HFF-Myc (cell line): Measurements from ENCODE around the gene PDZD7.

ENCODE experiments used
- DNase-seq: peaks from one replicate; pipeline ENCODE4 v3.0.0-alpha.2; 2011; ENCODE audit warnings: low read depth; ENCODE audit errors: extremely low read depth
- H3K4me3 ChIP-seq: replicated peaks from 2 replicates; pipeline ENCODE4 v1.5.1; 2011; ENCODE audit warnings: low read depth, mild to moderate bottlenecking, control low read depth, low read length
- TF ChIP-seq, protein P1 (sequence below): IDR thresholded peaks from 2 replicates; pipeline ENCODE4 v1.5.1; 2012; ENCODE audit warnings: mild to moderate bottlenecking, low read depth, low read length, control low read depth; ENCODE audit errors: missing control alignments

Gene PDZD7

DNA sequence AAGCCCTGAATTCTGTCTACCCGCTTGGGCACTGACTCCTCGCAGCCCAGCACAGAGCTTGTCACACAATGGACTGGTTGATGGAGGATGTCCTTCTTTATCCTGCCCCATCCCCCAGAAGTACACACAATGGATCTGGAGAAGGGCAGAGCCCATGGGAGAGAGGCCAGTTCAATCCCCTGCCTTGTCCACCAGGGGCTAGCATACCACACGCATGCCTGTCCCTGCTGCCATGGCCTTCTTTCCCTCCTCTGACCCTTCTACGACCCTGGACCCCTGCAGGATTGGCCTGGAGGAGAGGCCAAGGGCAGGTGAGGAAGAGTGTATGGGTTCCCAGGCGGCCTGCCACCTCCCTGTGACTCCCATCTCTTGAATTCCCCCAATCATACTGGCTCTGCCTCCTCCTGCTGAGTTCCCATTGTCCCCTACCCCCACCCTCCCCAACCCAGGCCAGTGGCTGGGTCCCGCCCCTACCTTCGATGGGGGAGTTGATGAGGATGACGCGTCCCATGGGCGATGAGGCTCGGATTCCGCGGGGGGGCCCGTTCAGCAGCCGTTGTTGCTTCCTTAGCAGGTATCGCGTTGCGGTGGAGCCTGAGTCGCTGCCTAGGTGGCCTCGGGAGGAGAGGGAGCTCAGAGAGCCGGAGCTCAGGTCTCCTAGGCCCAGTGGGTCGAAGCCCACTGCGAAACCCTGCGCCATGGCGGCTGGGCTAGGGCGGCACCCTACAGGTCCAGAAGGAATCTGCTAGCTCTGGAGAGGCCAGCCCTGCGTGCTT lies 1.2 kb downstream of the PDZD7 start:
- DNase-seq = no peak
- TF ChIP-seq, protein P1, sequence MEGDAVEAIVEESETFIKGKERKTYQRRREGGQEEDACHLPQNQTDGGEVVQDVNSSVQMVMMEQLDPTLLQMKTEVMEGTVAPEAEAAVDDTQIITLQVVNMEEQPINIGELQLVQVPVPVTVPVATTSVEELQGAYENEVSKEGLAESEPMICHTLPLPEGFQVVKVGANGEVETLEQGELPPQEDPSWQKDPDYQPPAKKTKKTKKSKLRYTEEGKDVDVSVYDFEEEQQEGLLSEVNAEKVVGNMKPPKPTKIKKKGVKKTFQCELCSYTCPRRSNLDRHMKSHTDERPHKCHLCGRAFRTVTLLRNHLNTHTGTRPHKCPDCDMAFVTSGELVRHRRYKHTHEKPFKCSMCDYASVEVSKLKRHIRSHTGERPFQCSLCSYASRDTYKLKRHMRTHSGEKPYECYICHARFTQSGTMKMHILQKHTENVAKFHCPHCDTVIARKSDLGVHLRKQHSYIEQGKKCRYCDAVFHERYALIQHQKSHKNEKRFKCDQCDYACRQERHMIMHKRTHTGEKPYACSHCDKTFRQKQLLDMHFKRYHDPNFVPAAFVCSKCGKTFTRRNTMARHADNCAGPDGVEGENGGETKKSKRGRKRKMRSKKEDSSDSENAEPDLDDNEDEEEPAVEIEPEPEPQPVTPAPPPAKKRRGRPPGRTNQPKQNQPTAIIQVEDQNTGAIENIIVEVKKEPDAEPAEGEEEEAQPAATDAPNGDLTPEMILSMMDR = peak; percentile 18
- no peak overlapping the region for H3K4me3 ChIP-seq

DNA sequence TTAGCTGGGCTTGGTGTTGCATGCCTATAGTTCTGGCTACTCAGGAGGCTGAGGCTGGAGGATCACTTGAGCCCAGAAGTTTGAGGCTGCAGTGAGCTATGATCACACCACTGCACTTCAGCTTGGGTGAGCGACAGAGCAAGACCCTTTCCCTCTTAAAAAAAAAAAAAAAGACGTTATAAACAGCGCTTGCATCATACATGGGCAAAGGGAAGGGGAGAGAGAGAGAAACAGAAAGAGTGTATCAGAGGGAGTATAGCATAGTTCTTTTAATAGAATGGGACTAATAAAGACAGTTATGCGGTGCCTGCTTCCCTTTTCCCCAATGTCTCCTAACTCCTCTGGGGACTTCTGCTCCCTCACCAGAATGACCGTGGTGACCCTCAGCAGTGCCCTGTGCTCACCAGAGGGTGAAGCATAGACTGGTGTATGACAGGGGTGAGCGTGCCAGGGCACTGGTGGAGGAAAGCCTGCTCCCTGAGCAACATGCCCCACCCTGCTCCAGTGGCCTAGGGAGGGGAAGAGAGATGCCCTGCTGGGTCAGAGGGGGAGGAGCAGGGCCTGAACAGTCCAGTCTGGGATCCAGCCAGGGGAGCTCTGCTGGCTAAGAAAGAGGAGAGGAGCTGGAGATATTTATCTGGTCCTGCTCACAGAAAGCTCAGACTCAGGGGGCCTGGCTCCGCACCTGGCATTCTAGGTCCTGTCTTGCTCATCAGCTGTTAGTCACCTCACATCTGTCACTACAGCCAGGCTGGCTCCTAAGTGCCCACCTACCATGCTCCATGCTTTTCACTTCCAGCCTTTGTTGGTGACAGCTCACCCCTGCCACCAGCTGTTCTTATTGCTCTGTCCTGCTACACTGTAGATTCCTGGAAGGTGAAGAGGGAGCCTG lies 2.2 kb downstream of the PDZD7 start:
- H3K4me3 ChIP-seq = no peak overlapping the region
- TF ChIP-seq, protein P1 = no peak
- no peak for DNase-seq

GRCh38 chr10:101027106-101027720 lies 3.7 kb downstream of the PDZD7 start:
- H3K4me3 ChIP-seq = no peak overlapping the region
- DNase-seq = no peak
- TF ChIP-seq, protein P1 = no peak

- TF ChIP-seq, protein P1 = no peak
- H3K4me3 ChIP-seq = no peak overlapping the region
- DNase-seq = no peak
Measured at GRCh38 chr10:101022967-101023705, 7.8 kb downstream of the PDZD7 start.

- H3K4me3 ChIP-seq = no peak overlapping the region
- TF ChIP-seq, protein P1 = no peak
- DNase-seq = no peak
Measured at GRCh38 chr10:101021692-101022251, 9.2 kb downstream of the PDZD7 start.

DNA sequence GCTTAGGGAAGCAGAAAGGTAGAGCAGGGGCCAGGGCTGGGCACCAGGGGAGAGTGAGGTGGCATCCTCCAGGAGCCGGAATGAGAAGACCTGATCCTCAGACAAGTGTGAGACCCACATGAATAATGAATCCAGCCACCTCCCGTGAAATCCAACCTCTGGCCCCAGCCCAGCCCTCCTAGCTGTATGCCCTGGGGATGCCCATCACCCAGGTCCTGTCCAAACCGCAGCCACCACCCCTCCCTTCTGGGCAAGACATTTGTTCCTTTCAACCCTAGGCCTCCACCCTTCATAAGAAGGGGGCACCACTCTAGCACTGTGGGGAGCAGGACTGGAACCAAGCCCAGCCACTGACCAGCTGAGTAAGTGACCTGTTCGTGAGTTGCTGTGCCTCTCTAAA lies 9.7 kb downstream of the PDZD7 start:
- no peak for DNase-seq
- no peak overlapping the region for H3K4me3 ChIP-seq
- TF ChIP-seq, protein P1 = no peak
